GM21737 (cell line): ENCODE data around the gene C16orf89.
"Not testable (repeated sequence)": the region's sequence is repeated elsewhere in the genome, so short reads cannot be mapped to it uniquely, and the experiment has no call there.

Source experiments
- ATAC-seq: cut with Tn5 transposase; IDR thresholded peaks from one replicate; pipeline ENCODE4 v1.9.1; 2021; ENCODE audit warnings: mild to moderate bottlenecking, moderate library complexity; ENCODE audit not compliant: unreplicated experiment

C16orf89 gene, protein sequence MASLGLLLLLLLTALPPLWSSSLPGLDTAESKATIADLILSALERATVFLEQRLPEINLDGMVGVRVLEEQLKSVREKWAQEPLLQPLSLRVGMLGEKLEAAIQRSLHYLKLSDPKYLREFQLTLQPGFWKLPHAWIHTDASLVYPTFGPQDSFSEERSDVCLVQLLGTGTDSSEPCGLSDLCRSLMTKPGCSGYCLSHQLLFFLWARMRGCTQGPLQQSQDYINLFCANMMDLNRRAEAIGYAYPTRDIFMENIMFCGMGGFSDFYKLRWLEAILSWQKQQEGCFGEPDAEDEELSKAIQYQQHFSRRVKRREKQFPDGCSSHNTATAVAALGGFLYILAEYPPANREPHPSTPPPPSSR

DNA sequence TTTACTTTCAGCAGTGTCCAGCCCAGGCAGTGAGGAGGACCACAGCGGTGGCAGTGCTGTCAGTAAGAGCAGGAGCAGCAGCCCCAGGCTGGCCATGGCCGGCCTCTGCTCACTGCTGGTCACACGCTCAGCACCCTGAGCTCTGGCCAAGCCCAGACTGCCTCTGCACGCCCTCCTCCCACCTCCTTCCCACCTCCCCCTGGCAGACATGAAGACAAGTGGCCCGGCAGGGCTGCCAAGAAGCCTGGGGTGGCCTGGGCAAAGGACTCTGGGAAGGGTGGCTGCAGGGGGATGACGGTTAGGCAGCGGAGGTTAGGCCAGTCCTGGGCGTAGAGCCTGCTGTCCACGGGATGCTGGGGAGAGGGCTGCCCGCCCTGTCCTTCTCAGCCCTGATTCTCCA, at the start of gene C16orf89:
Gene C16orf89 (minus strand): TSS at position 144 of the 400 bp plus-strand sequence. CDS start 48 bp downstream, at position 96.
- no peak for ATAC-seq

DNA sequence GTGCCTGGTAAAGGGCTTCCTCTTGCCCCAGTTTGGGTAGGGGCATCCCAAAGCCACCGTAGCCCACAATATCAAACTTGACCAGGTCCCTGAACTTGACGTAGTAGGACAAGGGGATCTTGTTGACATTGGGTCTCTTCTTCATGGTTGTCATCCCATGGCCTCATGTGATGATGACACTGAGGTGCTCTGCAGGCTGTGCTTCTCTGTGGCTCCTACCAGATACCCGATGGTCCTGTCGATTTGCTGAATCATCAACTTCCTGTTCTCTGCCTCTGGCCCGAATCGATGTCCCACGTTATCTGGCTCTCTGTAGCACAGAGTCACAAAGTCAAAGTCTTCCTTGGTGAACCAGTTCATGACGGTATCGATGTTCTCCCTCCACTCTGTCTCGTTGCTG, 45.2 kb upstream of the C16orf89 start:
- not testable (repeated sequence) for ATAC-seq

GRCh38 chr16:5108505-5109158, 42.9 kb upstream of the C16orf89 start:
- no peak for ATAC-seq

DNA sequence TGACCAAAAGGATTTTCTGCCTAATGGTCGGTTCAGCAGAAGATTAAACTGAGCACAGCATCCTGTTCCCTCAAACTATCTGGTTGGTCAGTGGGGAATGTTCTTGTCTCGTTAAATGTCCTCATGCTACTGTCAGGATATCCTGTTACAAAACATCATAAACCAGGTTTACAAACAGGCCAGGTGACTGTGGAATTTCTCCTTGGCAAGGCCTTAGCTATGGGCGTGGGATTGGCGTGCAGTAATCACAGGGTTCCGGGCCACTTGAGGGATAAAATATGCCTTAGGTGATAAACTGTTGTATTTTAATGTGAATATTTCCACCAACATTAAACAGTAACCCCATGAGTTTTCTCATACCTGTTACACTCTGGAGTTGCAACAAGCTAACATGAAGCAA, 39.3 kb upstream of the C16orf89 start:
- ATAC-seq, result not testable (repeated sequence)

GRCh38 chr16:5103296-5104032, 37.7 kb upstream of the C16orf89 start:
- ATAC-seq, result not testable (repeated sequence)

GRCh38 chr16:5099174-5099573, 33.4 kb upstream of the C16orf89 start:
- ATAC-seq, result not testable (repeated sequence)

DNA sequence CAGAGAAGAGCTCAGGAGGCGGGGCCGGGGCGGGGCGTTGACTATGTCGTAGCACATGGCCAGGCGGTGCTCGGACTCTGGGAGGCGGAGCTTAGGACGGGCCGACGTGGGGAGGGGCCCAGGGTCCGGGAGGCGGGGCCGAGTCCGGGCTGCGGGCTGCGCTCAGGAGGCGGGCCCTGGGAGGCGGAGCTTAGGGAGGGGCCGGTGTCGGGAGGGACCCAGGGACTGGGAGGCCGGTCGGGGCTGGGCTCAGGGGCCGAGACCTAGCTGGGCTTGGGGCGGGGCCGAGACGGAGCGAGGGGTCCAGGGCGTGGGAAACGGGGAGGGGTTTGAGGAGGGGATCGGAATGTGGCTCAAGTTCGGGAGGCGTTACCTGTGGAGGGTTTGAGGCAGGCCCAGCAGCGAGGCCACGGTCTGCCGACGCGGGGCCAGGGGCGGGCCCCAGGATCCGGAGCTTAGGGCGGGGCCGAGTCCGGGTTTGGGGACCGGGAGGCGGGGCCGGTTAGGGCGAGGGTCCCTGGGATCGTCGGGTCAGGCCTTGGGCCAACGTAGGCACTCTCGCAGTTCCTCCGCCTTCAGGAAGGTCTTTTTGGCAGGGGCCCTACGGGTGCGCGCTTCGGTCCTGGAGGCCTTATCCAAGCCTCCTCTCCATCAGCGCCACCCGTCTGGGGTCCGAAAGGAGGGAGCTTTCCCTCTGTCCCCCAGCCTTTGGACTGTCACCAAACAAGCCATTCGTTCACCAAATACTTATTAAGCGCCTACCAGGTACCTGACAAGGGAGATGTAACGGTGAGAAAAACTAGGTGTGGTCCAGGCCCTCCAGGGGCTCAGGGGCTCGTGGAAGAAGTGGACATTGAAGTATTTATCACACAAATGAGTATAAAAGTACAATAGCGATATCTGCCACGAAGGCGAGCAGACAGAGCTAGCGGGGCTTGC, 32.7 kb upstream of the C16orf89 start:
- not testable (repeated sequence) for ATAC-seq

- ATAC-seq, result peak; percentile 99
Observed at GRCh38 chr16:5097470-5098220, 31.9 kb upstream of the C16orf89 start, which contains the start of gene EEF2KMT. TSS of gene EEF2KMT (minus strand) at chr16:5097795. CDS start at chr16:5097739, 56 bp downstream.

DNA sequence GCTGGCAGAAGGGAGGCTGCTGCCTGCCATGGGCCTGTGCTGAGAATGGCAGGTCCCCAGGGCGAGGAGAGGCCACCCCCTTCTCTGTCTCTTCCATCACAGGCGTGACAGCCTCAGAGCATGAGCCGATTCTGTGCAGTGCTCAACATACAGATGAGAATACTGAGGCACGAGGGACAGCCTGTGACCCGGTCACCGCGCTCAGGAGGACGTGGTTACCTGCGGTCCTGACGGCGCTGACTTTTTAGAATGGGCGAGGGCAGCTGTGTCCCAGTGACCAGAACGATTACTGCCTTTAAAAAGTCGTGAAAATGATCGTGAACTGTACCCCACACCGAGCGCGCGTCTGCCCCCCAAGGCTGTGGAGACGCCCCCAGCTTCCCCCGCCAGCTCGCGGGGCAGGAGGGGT, 31.3 kb upstream of the C16orf89 start:
- ATAC-seq, result not testable (repeated sequence)

- not testable (repeated sequence) for ATAC-seq
Observed at GRCh38 chr16:5096437-5097060, 30.8 kb upstream of the C16orf89 start.

- ATAC-seq, result not testable (repeated sequence)
Observed at GRCh38 chr16:5095145-5095830, 29.5 kb upstream of the C16orf89 start.

GRCh38 chr16:5093746-5094145, 28.0 kb upstream of the C16orf89 start:
- ATAC-seq, result not testable (repeated sequence)

DNA sequence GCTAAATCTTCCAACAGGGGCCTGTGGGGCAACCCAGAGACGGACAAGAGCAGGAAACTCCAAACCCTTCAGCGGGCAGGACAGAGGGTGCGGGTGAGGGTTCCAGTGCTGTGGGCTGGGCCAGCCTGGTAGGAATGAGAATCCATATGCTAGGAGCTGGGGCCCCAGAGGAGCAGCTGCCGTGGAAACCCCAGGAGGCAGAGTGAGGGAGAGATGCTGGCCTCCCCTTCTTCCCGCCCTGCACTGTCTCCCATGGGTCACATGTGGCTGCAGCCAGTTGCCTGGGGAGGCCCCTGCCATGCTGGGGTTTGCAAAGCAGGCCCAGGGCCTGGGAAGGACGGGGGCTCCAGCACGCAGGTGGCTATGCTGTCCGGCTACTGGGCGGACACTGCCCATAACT, 27.3 kb upstream of the C16orf89 start:
- ATAC-seq, result not testable (repeated sequence)

DNA sequence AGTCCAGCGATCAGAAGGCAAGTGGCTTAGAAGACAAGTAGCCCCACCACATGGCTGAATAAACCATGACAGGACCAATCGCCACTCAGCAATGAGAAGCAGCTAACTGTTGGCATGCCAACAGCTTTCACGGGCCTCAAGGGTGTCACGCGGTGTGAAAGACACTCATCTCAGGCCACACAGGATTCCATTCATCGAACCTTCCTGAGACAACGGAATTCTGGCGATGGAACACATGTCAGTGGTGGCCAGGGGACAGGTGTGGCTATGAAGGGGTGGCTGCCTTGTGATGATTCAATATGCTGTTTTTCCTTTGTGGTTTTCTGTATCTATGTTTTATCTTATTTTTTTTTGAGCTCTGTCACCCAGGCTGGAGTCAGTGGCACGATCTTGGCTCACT, 24.8 kb upstream of the C16orf89 start:
- ATAC-seq, result not testable (repeated sequence)

DNA sequence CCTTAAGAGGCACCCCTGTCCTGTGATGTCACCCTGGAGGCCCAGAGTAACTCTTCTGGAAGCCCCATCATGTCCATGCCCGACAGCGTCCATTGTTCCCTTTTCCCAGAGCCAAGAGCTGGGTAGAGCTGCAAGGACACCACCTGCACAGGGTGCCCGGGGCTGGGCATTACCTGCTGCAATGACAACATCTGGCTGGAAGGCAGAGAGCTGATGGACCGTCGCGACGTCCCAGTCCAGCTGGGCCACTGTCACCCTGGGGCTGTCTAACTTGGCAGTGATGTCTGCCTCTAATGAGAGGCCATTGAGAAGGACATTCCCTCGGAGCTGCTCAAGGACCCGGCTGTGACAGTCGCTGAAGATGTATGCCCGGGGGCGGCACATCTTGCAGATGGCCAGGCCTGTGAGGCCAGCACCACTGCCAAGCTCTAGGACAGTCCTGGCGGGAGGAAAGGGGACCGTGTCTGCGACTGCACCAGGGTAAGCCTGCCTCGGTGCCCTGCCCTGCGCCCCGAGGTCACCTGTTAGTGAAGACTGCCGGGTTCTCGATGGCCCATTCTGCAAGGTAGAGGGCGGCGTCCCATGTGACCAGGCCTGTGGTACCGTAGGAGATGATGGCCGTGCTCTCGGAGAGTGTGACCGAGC, 24.3 kb upstream of the C16orf89 start:
- ATAC-seq, result not testable (repeated sequence)

- not testable (repeated sequence) for ATAC-seq
Observed at GRCh38 chr16:5088936-5089335, 23.2 kb upstream of the C16orf89 start.

DNA sequence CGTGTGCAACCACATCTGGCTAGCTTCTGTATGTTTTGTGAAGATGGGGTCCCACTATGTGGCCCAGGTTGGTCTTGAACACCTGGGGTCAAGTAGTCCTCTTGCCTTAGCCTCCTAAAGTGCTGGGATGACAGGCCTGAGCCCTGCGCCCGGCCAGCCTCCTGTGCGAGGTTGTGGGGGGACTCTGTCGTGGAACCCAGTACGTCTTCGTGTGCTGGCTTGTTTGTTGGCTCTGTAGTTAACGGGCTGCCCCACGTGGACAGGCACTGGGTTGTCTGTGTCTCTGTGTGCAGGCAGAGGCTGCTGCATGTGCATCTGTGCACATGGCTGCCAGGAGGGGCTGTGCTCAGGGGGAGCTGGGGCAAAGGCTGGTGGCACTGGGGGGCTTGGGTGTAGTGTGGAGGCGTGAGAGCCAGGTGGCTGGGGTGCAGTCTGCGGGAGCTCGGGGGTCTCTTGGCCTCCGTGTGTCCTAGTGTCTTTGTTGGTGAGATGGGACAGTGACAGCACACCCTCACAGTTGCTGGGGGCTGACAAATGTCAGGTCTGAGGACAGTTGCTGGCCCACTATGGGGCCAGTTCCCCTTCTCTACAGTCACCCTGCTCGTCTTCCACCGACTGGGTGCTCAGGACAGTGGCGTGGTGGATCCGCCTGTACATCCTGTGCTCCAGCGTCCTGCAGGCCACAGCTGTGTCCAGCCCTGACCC, 22.5 kb upstream of the C16orf89 start:
- ATAC-seq, result not testable (repeated sequence)
